Nephron (organoid): ENCODE data around the gene PRMT7.

Experiments
- H3K27ac Mint-ChIP-seq, 3 experiments: 2 replicates each; pipeline ENCODE4 v1.8.0; 2020; ENCODE audit warnings: mixed read lengths in 3 of 3, mild to moderate bottlenecking in 2 of 3, moderate library complexity in 1 of 3
- H3K27me3 Mint-ChIP-seq: 2 replicates; pipeline ENCODE4 v1.8.0; 2021; ENCODE audit warnings: low read depth, mild to moderate bottlenecking, moderate library complexity, mixed read lengths
- H3K36me3 Mint-ChIP-seq: 2 replicates; pipeline ENCODE4 v1.8.0; 2020; ENCODE audit warnings: low read depth, mixed read lengths
- H3K4me1 Mint-ChIP-seq: 2 replicates; pipeline ENCODE4 v1.8.0; 2020; ENCODE audit warnings: mixed read lengths
- H3K4me3 Mint-ChIP-seq, 3 experiments: 2 replicates each; pipeline ENCODE4 v1.8.0; 2020; ENCODE audit warnings: mild to moderate bottlenecking in 3 of 3, mixed read lengths in 3 of 3, moderate library complexity in 2 of 3
- H3K9me3 Mint-ChIP-seq: 2 replicates; pipeline ENCODE4 v1.8.0; 2020; ENCODE audit warnings: mixed read lengths
- TF ChIP-seq, protein P1 (sequence below), 3 experiments: fragments of 200-600 bp; sonication (generic); IDR thresholded peaks; one replicate each; pipeline ENCODE4 v1.5.0; 2021; ENCODE audit warnings: antibody characterized with exemption in 3 of 3; ENCODE audit not compliant: unreplicated experiment in 3 of 3

Gene PRMT7

DNA sequence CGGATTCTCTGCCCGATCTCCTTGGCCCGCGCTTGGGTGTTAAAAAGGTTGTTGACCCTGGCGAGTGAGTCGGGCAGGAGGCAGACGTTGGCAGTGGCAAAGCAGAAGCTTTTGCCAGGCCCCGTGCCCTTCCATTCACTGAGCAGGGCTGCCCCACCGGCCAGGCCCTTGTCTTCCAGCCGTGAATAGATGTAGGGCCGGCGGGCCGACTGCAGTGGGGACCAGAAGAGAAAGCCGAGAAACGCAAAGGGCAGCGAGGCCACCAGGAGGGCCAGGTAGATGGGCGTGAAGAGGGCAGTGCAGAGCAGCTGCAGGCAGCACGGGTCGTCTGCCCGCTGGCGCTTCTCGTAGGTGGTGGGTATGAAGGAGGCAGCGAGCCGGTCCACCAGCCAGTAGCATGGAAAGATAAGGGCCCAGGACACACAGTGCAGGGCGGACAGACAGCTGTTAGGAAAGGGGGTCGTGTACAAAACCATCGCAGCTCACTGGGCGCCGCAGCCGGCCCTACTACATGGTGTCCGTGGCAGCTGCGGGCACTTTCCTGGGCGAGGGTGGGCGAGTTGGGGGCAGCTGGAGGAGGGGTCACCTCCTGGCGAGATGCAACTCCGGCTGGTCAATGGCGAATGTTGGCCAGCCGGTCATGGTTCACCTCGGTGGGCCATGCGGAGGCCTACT, 61.0 kb downstream of the PRMT7 start:
- H3K4me3 Mint-ChIP-seq = no peak overlapping the region

DNA sequence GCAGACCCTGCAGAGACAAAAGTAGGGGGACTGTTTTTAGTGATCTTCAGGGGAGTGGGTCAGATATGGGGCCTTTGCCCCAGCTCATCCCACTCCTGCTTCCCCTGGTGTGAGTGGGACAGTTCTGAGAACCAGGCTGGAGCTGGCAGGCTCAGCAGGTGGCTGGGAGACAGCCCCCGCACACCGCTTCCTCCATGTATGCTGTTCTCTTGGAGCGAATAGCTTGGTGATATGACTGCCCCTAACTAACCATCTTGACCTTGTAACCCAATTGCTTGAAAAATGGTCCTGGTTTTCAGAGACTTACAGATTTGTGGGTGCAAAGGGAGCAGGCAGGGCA, 61.5 kb downstream of the PRMT7 start:
- TF ChIP-seq, protein P1, sequence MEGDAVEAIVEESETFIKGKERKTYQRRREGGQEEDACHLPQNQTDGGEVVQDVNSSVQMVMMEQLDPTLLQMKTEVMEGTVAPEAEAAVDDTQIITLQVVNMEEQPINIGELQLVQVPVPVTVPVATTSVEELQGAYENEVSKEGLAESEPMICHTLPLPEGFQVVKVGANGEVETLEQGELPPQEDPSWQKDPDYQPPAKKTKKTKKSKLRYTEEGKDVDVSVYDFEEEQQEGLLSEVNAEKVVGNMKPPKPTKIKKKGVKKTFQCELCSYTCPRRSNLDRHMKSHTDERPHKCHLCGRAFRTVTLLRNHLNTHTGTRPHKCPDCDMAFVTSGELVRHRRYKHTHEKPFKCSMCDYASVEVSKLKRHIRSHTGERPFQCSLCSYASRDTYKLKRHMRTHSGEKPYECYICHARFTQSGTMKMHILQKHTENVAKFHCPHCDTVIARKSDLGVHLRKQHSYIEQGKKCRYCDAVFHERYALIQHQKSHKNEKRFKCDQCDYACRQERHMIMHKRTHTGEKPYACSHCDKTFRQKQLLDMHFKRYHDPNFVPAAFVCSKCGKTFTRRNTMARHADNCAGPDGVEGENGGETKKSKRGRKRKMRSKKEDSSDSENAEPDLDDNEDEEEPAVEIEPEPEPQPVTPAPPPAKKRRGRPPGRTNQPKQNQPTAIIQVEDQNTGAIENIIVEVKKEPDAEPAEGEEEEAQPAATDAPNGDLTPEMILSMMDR (IDR thresholded peaks at IDR 0.05; ENCODE audit: unreplicated experiment in 3 of 3) = no peak
- H3K4me1 Mint-ChIP-seq = no peaks in the 10 kb centered on the region
- H3K27me3 Mint-ChIP-seq = peaks cover 11% of the 10 kb centered on the region
- H3K36me3 Mint-ChIP-seq = no peaks in the 10 kb centered on the region
- H3K4me3 Mint-ChIP-seq = no peak overlapping the region
- no peak overlapping the region for H3K27ac Mint-ChIP-seq
- no peaks in the 10 kb centered on the region for H3K9me3 Mint-ChIP-seq

More for the DNA sequence above, 61.0 kb downstream of the PRMT7 start:
- Mint-ChIP-seq H3K9me3 (no peaks in the 10 kb centered on the region), H3K36me3 (no peaks in the 10 kb centered on the region), H3K27me3 (peaks cover 11% of the 10 kb centered on the region), H3K27ac (no peak overlapping the region), H3K4me1 (no peaks in the 10 kb centered on the region)
- TF ChIP-seq, protein P1 (IDR thresholded peaks at IDR 0.05; ENCODE audit: unreplicated experiment in 3 of 3) = no peak

- H3K9me3 Mint-ChIP-seq = no peaks in the 10 kb centered on the region
- no peaks in the 10 kb centered on the region for H3K36me3 Mint-ChIP-seq
- peaks cover 11% of the 10 kb centered on the region for H3K27me3 Mint-ChIP-seq
- H3K4me3 Mint-ChIP-seq = no peak overlapping the region
- TF ChIP-seq, protein P1 (IDR thresholded peaks at IDR 0.05; ENCODE audit: unreplicated experiment in 3 of 3) = no peak
- H3K27ac Mint-ChIP-seq = no peak overlapping the region
- no peaks in the 10 kb centered on the region for H3K4me1 Mint-ChIP-seq
These were observed 62.0 kb downstream of the PRMT7 start for GRCh38 chr16:68372806-68373205.

DNA sequence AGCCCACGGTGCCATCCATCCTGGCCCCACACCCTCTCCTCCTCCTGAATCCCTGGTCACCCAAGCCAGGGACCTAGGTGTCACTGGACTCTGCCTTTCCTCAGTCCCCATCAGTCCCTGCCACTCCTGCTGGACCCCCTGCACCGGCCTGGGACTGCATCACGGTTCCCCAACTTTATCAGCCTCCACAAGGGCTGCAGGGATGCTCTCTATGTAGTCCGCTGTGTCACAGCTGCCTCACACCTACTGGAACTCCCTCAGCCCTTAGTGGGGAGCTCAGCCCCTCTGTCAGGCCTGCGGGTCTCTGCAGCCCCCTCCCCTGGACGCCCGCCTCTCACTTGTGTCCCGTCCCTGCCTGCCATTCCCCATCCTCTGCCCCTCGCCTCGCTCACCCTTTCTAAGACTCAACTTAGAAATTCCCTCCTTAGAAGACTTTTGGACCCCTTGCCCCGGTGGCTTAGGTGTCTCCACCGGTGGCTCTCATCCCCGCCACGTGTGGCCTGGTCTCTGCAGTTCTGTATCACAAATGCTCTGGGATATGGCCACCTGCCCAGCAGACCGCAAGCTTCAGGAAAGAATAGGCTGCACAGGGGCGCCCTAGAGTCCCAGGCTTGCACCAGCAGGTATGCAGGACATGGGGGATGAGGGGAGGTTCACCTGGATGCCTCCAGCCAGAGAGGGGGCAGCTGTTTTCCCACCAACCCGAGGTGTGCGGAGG, 62.9 kb downstream of the PRMT7 start:
- Mint-ChIP-seq H3K4me1 (no peaks in the 10 kb centered on the region), H3K36me3 (no peaks in the 10 kb centered on the region), H3K9me3 (no peaks in the 10 kb centered on the region), H3K27me3 (peaks cover 11% of the 10 kb centered on the region), H3K4me3 (no peak overlapping the region), H3K27ac (no peak overlapping the region)
- TF ChIP-seq, protein P1 (IDR thresholded peaks at IDR 0.05; ENCODE audit: unreplicated experiment in 3 of 3) = no peak

DNA sequence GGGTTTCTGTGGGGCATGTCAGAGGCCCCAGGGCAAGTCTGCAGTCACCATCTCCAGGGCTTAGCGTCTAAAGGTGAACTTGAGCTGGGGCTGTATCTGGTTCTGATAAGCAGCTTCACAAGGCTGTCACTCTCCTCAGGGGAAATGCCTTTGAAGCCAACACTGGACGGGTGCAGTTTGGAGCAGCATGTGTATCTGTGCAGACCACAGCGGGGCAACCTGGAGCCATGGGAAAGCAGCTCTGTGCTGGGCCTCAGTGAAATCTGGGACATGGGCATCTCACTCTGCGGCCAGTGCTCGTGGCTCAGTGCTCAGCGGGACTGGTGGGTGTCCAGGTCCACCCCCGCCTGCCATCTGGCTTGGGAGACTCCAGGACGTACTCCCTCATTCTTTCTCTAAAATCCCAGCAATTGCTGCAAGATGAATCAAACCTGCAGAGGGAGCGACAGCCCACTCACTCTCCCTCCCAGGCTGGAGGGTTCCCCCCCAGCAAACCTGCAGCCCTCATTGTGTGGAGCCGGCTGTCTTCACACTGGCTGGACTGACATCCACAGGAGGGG, 63.5 kb downstream of the PRMT7 start:
- H3K36me3 Mint-ChIP-seq = no peaks in the 10 kb centered on the region
- peaks cover 16% of the 10 kb centered on the region for H3K27me3 Mint-ChIP-seq
- H3K4me1 Mint-ChIP-seq = no peaks in the 10 kb centered on the region
- TF ChIP-seq, protein P1 (IDR thresholded peaks at IDR 0.05; ENCODE audit: unreplicated experiment in 3 of 3) = no peak
- H3K4me3 Mint-ChIP-seq = no peak overlapping the region
- H3K27ac Mint-ChIP-seq = no peak overlapping the region
- no peaks in the 10 kb centered on the region for H3K9me3 Mint-ChIP-seq
